Glomerular visceral epithelial cell (primary cell): ENCODE measurements around the gene RAD51AP2.
"Not testable (repeated sequence)": the region's sequence is repeated elsewhere in the genome, so short reads cannot be mapped to it uniquely, and the experiment has no call there.

Source experiments
- DNase-seq: peaks from one replicate; pipeline ENCODE4 v3.0.0-alpha.2; 2016; ENCODE audit errors: extremely low spot score

Gene RAD51AP2

DNA sequence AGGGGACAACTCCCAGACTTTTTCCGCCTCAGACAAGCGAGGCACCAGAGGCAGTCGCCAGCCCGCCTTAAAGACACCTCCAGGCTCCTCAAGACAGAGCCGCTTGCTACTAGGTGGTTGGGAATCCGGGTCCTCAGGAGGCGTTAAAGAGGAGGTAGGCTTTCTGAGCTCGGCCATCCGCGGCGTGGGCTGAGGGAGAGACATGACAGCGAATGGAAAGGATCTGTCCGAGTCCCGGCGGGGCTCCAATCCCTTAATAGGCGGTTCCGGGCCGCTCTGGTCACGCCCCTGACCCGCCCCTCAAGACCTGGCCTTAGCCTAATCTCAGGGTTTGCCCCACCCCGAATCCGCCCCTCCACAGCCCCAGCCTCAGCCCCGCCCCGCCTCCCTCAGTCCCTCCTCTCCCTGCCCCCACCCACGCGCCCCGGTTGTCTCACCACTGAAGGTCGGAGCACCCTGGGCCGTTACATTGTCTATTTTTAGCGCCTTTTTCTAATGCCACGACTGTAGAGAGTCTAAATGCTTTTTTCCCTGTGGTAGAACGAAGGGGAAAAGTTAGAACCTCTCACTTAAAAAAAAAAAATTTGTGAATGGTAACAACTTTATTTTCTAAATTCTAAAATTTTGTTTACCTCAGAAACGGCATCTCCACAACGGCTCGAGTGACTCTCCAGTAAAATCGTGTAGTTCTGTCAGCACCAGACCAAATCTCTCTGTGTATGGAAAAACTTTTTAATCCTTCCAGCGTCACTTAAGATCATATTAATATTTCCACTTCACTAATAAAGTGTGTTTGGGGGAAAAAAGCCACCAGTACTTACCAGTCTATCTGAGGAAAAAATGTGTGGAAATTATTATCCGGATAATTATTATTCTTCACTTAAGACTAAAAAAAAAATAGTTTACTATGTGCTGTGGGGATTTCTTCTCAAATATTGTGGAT lies at the start of gene RAD51AP2:
Gene RAD51AP2, minus strand, starts transcription at position 229 of the 943 bp plus-strand sequence. Its CDS starts 25 bp downstream, at position 204.
- DNase-seq = peak; percentile 86

DNA sequence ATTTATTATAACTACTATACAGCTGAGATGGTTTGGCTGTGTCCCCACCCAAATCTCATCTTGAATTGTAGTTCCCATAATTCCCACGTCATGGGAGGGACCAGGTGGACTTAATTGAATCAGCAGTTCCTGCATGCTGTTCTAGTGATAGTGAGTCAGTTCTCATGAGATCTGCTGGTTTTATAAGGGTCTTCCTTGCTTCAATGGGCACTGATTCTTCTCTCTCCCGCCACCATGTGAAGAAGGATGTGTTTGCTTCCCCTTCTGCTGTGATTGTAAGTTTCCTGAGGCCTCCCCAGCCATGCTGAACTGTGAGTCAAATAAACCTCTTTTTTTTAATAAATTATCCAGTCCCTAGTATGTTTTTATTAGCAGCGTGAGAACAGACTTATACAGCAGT lies 47.5 kb upstream of the RAD51AP2 start:
- not testable (repeated sequence) for DNase-seq

- no peak for DNase-seq
Measured at GRCh38 chr2:17558878-17559277, 40.6 kb upstream of the RAD51AP2 start.

DNA sequence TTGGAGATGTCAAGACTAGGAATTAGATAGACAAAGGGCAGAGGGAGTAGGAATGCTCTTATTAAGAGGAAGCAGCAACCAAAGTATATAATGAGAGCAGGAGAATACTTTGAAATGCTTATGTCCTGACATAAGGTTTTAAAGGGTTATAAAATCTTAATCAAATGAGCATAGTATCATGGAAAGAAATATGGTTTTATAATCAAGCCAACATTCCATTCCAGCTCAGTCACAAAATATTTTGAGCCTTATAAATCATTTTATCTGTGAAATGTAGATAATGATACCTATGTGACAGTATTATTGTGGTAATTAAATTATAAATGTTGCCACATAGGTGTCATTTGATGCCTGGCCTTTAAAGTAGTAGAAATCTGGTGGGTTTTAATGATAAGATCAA lies 39.8 kb upstream of the RAD51AP2 start:
- no peak for DNase-seq

DNA sequence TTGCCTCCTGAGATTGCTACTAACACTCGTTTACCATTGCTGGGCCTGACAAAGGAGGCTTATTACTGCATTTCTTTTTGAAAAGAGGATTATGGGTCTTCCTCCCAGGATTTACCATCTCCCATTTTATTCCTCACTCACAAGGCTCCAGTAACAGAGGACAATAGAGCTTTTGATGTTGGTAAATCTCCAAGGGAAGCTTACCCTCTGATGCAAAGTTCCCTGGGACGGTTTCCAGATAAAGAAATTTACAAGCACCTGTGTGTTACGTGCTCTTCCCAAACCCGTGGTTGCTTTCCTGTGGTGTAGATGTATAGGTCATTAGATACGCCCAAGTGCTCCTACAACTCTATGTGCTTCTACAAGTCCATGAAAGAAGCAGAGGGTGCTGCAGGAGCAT lies 39.4 kb upstream of the RAD51AP2 start:
- DNase-seq = no peak

DNA sequence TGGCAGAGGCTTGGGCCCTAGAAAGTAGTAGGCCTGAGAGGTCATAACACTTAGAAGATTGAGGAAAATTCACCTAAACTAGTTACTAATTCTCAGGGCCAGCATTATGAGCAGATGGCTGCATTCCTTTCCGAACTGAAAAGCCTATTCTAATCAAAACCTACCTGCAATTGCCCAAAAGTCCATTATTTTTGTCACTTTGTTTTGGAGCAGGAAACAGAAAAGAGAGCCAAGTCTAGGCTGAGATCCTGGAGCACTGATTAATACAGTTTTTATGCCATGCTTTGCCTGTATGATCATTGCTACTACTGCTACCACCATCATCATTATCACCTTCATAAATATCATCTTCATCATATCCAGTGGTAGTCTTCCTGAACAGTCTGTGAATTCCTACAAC lies 36.9 kb upstream of the RAD51AP2 start:
- DNase-seq = no peak

DNA sequence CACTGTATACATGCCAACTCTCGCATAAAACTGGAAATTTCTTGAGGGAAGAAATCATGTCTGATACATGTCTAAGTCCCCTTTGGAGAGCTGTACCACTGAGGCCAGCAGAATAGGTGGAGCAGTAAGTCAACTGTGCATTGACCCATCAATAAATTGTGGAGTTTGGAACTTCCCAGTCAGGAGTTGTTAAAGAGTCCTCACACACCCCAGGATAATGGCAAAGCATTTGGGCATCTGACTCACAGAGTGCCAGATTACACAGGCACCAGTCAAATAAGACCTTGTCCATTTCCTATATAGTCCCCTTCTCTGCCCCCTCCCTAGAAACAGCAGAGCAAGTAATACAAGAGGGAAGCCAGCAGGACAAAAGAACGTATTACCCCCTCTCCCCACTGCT lies 32.7 kb upstream of the RAD51AP2 start:
- no peak for DNase-seq

DNA sequence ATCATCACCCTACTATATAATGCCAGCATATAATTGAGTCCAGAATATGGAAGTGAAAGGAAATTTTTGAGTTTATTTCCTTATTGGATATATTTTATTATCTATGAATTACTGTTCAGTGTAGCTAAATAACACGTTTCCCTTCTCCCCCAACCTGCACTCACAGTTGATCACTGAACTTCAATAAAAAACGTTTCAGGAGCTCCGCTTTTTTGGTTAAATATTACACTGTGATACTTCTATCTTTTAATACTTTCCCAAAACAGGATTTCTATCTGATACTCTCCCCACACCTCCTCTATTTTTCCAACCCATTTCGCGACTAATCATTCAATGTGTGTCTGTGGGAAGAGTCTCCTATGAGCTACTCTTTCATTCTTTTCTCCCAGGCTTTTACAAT lies 29.5 kb upstream of the RAD51AP2 start:
- no peak for DNase-seq

DNA sequence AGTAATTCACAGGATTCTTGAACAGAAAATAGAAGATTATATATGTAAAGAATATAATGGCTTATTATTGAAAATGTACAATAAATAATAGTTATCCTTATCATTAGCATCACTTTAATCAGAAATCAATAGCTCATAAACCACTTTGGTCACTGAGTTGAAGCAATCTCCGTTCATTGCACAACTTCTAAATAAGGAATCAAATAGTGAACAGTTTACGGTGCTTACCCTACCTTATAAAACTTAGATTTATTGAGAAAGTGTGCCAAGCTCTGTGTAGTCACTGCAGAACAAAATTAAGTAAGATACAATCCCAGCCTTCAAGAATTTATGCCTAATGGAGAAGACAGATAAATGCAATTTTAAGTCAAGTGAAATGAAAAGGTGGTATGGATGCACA lies 29.0 kb upstream of the RAD51AP2 start:
- DNase-seq = no peak

GRCh38 chr2:17545680-17546613 lies 27.7 kb upstream of the RAD51AP2 start:
- DNase-seq = no peak

DNA sequence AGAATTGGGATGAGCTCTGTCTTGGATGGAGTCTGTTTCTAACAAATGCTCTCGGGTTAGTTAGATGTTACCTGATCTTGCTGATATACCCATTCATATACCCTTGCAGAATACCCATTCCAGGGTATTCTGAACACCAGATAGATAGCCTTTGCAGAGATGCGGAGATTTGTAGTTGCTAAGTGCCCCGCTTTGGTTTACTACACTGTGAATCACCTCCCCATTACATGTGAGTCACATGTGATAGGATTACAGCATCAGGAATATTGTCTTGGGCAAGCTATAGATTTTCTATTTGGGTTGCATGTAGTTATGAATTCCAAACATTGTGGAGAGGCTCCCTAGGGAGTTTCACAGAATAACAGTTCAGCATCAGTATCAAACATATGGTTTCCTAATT lies 26.0 kb upstream of the RAD51AP2 start:
- DNase-seq = peak; percentile 26

DNA sequence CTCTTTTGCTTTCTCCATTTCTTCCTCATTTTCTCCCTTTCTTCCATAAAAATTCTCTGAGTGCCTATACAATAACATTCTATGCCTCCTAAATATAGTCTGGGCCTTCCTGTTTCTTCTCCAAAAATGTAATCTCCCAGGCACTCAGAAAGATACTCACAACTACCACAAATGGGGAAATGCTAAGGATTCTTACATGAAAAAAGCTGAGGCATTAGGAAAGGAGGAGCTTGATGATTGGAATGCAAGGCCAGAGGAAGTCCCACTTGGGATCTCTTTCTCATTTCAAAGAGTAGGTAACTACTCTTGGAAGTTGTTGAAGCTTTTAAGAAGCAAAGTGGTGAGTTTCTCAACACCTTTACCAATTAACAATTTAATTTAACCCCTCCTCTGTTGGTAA lies 25.6 kb upstream of the RAD51AP2 start:
- DNase-seq = no peak

DNA sequence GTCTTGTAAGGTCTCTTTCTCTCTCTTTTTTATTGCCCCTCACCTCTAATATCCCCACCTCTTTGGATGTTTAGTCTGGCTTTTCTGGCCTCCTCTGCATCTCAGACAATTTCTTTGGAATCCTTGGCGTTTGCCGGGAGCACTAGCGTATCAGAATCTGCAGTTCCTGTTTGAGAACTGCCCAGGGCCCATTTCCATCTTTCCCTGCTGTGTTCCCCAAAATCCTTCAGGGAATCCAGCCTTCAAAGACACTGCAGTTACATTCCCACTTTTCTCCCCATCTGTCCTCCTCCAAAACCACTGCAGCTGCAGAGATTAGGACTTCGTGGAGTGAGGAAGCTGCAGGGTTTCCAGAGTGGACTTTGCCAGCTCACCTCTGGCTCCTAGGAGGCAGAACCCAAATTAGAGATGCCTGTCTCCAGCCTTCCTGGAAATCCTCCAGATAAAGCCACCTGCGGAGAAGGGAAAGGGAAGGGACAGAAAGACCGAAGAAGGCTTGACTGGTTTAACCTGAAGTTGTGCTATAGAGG lies 25.0 kb upstream of the RAD51AP2 start:
- no peak for DNase-seq

- DNase-seq = no peak
Measured at GRCh38 chr2:17542471-17542870, 24.2 kb upstream of the RAD51AP2 start.

GRCh38 chr2:17541531-17541950 lies 23.3 kb upstream of the RAD51AP2 start:
- no peak for DNase-seq

DNA sequence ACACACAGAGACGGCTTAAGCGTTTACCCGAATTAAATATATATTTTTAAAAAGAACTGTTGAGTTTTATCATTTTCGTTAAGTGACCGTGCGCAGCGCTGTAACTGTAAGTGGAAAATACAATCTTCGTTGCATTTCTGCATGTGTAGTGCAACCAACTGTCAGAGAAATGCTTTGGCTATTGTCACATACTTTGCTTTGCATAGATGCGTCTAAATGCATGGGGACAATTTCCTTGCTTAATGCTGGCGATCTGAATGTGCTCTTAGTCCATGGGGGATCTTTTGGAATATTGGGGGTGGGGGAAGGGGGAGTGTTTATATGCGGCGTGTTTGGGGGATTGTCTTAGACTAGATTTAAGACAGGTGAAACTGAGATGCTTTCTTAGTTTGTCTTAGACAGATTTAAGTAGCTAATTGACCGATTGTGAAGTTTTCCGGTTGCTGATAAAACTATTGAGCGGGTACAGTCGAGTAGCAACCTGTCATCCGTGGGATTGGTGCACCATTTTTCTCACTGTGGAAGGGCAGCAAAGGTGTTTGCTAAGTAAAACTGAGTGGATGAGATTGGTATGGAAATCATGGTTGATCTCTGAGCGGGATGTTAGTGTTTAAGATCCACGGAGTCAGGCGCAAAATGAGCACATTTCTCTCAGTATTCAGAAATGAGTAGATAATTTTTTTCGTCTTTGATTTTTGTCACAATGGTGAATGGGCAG lies 22.7 kb upstream of the RAD51AP2 start:
- no peak for DNase-seq

GRCh38 chr2:17540093-17540812 lies 22.0 kb upstream of the RAD51AP2 start, which contains the start of gene VSNL1:
Gene VSNL1, plus strand, starts transcription at chr2:17540696. Its CDS starts 51,379 bp downstream, at chr2:17592075.
- DNase-seq = peak; percentile 94

DNA sequence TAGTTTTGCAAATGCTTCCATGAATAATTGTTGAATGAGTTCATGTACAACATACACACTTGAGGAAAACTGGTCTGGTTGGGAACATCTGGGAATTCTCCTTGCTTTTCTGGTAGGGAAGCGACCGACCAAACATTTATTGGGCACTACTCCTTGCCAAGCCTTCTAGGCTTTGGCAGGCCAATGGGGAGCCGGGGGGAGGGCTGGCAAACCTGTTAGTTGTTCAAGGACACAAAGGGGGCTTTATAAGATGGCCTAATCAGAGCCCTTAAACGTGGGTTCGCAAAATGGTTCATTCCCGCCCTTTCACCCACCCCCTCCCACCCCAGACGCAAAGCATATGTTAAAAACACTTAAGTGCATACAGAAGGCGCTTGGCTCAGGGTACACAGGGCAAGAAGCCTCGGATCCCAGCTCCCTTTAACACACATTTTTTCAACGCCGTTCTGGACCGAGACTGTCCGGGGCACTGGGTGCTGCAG lies 21.4 kb upstream of the RAD51AP2 start:
- DNase-seq = peak; percentile 54

DNA sequence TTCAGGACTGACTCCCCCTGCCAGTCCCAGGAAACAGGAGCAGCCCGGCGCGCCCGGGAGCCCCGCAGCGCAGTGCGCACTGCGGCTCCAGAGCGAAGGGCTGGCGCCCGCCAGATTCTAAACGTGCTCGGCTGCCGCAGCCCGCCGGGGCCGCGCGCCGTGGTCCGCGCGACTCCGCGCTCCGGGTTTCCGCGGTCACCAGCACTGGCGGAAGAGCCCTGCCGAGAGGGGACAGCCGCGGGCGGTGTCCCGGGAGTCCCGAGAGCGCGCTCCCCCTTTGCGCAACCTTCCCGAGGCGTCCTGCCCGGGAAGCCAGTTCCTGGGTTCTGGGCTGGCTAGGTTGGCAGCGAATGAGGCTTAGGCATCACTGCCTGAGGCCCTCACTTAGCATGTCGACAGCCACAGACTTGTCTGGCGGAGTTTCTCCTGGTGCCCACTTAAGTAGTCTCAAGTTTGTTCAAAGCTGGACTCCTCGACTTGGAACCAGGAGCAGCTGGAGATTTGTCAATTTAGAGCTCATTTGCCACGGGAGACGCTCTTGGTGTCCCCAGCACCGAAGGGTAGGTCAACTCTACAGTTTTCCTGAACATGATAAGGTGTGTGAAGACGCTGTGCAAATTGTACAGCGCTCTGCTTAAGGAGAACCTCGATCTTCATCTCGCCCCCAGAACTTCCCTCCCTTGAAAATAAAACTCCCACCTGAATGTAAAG lies 20.8 kb upstream of the RAD51AP2 start:
- DNase-seq = peak; percentile 77
